Mucosa of stomach (tissue), 1 donor: Measurements from ENCODE around the gene MYH7.
"Not testable (repeated sequence)": the region's sequence is repeated elsewhere in the genome, so short reads cannot be mapped to it uniquely, and the experiment has no call there.

Experiments
- H3K27me3 ChIP-seq: one replicate; pipeline ENCODE4 v1.7.0; 2013; ENCODE audit warnings: mild to moderate bottlenecking, low read length; ENCODE audit not compliant: control insufficient read depth, insufficient read depth
- H3K36me3 ChIP-seq: one replicate; pipeline ENCODE4 v1.7.0; 2013; ENCODE audit warnings: low read length; ENCODE audit not compliant: control insufficient read depth, insufficient read depth
- H3K4me1 ChIP-seq: one replicate; pipeline ENCODE4 v1.7.0; 2013; ENCODE audit warnings: mild to moderate bottlenecking, low read length; ENCODE audit not compliant: control insufficient read depth, insufficient read depth
- H3K4me3 ChIP-seq: one replicate; pipeline ENCODE4 v1.7.0; 2013; ENCODE audit warnings: low read length
- H3K9ac ChIP-seq: one replicate; pipeline ENCODE4 v1.7.0; 2013; ENCODE audit warnings: mild to moderate bottlenecking, low read length, moderate library complexity
- H3K9me3 ChIP-seq: one replicate; pipeline ENCODE4 v1.7.0; 2013; ENCODE audit warnings: mild to moderate bottlenecking, low read length, moderate library complexity; ENCODE audit not compliant: control insufficient read depth
- donor health status: Pancreatic carcinoma.

MYH7 gene

DNA sequence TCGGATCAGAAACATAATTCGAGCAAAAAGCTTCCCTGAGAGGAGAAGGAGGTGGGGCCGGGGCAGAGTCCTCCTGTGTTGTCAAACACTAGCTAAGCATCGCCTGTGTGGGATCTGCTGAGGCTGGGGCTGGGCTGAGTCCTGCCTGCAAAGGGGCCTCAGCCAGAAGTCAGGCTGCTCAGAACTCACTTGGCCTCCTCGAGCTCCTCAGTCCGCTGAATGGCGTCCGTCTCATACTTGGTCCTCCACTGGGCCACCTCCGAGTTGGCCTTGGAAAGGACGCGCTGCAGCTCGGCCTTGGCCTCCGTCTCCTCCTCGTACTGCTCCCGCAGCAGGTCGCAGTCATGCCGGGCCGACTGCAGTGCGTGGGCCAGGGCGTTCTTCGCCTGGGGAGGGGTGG is 17.4 kb downstream of the MYH7 start:
- Histone ChIP-seq H3K4me3 (no peak overlapping the region), H3K9me3 (no peaks in the 10 kb centered on the region), H3K27me3 (no peaks in the 10 kb centered on the region), H3K9ac (no peak overlapping the region), H3K4me1 (no peaks in the 10 kb centered on the region), H3K36me3 (no peaks in the 10 kb centered on the region)

DNA sequence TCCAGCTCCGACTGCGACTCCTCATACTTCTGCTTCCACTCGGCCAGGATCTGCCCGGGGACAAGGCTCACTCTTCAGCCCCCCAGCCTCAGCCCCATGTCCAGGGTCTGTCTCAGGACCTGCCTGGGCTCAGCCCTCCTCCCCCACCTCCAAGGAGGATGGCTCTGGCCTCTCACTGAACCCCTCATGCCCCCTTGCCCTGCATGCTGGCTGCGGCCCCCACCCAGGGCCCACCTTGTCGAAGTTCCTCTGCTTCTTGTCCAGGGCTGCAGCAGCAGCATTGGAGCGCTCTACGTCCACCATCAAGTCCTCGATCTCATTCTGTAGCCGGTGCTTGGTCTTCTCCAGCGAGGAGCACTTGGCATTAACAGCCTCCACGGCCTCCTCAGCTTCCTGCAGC is 18.2 kb downstream of the MYH7 start:
- not testable (repeated sequence) for H3K4me3 ChIP-seq, H3K9ac ChIP-seq, H3K9me3 ChIP-seq, H3K4me1 ChIP-seq, H3K27me3 ChIP-seq, H3K36me3 ChIP-seq

DNA sequence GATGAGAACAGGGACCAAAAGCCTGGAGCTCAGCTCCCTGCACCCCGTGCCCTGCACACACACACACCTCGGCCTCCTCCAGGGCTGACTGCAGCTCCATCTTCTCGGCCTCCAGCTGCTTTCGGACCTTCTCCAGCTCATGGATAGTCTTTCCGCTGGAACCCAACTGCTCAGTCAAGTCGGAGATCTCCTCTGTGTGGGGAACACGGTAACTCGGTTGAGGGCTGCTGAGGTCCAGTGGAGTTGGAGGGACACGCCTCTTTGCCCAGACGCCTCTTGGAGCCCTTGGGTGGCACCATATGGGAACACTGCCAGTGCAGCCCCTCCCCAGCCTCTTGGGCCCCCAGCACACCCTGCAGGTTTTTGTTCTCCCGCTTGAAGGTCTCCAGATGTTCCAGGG is 18.7 kb downstream of the MYH7 start:
- Histone ChIP-seq H3K36me3 (no peaks in the 10 kb centered on the region), H3K27me3 (no peaks in the 10 kb centered on the region), H3K9ac (no peak overlapping the region), H3K4me3 (no peak overlapping the region), H3K9me3 (no peaks in the 10 kb centered on the region), H3K4me1 (no peaks in the 10 kb centered on the region)

GRCh38 chr14:23415821-23416778 is 19.4 kb downstream of the MYH7 start:
- H3K36me3 ChIP-seq, result no peaks in the 10 kb centered on the region
- no peaks in the 10 kb centered on the region for H3K9me3 ChIP-seq
- H3K9ac ChIP-seq, result no peak overlapping the region
- no peaks in the 10 kb centered on the region for H3K4me1 ChIP-seq
- H3K4me3 ChIP-seq, result no peak overlapping the region
- no peaks in the 10 kb centered on the region for H3K27me3 ChIP-seq

DNA sequence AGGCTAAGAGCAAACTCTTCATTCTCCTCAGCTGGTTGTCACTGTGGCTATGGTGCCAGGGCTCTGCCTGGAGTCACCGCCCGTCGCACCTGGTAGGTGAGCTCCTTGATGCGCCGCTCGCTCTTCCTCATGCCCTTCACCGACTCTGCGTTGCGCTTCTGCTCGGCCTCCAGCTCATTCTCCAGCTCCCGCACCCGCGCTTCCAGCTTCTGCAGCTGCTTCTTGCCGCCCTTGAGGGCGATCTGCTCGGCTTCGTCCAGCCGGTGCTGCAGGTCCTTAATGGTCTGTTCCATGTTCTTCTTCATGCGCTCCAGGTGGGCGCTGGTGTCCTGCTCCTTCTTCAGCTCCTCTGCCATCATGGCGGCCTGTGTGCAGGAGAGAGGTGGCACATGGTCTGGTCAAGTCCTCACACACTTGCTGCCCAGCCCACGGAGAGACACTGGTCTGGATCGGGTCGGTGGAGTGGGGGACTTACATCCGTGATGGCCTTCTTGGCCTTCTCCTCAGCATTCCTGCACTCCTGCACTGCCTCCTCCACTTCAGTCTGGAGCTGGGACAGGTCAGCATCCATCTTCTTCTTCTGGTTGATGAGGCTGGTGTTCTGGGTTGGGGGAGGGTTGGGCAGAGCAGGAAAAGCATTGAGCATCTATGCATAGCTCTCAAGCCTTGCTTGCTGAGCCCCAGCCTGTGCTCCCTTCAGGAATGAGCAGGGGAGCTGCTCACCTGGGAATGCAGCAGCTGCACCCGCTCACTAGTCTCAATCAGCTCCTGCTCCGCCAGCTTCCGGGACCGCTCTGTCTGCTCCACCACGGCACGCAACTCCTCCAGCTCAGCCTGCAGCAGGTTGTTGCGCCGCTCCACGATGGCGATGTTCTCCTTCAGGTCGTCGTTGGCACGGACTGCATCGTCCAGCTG is 20.3 kb downstream of the MYH7 start:
- H3K4me3 ChIP-seq, result no peak overlapping the region
- no peak overlapping the region for H3K9ac ChIP-seq
- no peaks in the 10 kb centered on the region for H3K36me3 ChIP-seq
- H3K9me3 ChIP-seq, result no peaks in the 10 kb centered on the region
- H3K27me3 ChIP-seq, result no peaks in the 10 kb centered on the region
- no peaks in the 10 kb centered on the region for H3K4me1 ChIP-seq

- H3K4me3 ChIP-seq, result no peak overlapping the region
- H3K9ac ChIP-seq, result no peak overlapping the region
- no peaks in the 10 kb centered on the region for H3K27me3 ChIP-seq
- H3K9me3 ChIP-seq, result no peaks in the 10 kb centered on the region
- H3K36me3 ChIP-seq, result no peaks in the 10 kb centered on the region
- H3K4me1 ChIP-seq, result no peaks in the 10 kb centered on the region
Observed at GRCh38 chr14:23414254-23414653, 21.2 kb downstream of the MYH7 start.

DNA sequence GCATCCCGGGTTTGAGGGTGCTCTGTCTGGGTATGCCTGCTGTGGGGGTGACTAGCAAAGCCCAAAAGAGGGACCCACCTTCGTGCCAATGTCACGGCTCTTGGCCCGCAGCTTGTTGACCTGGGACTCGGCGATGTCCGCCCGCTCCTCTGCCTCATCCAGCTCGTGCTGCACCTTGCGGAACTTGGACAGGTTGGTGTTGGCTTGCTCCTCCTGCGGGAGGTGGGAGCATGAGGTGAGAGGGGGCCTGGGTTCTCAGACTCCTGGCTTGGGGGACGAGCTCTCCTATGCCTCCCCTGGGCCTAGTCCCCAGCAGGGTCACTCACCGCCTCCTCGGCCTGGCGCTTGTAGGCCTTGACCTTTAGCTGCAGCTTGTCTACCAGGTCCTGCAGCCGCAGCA is 21.8 kb downstream of the MYH7 start:
- no peaks in the 10 kb centered on the region for H3K9me3 ChIP-seq
- no peaks in the 10 kb centered on the region for H3K4me1 ChIP-seq
- no peak overlapping the region for H3K9ac ChIP-seq
- no peak overlapping the region for H3K4me3 ChIP-seq
- H3K36me3 ChIP-seq, result no peaks in the 10 kb centered on the region
- H3K27me3 ChIP-seq, result no peaks in the 10 kb centered on the region

- H3K9ac ChIP-seq, result no peak overlapping the region
- H3K4me3 ChIP-seq, result no peak overlapping the region
- no peaks in the 10 kb centered on the region for H3K4me1 ChIP-seq
- H3K36me3 ChIP-seq, result no peaks in the 10 kb centered on the region
- H3K27me3 ChIP-seq, result peaks cover 5% of the 10 kb centered on the region
- H3K9me3 ChIP-seq, result no peaks in the 10 kb centered on the region
Observed at GRCh38 chr14:23411563-23412525, 23.6 kb downstream of the MYH7 start.

DNA sequence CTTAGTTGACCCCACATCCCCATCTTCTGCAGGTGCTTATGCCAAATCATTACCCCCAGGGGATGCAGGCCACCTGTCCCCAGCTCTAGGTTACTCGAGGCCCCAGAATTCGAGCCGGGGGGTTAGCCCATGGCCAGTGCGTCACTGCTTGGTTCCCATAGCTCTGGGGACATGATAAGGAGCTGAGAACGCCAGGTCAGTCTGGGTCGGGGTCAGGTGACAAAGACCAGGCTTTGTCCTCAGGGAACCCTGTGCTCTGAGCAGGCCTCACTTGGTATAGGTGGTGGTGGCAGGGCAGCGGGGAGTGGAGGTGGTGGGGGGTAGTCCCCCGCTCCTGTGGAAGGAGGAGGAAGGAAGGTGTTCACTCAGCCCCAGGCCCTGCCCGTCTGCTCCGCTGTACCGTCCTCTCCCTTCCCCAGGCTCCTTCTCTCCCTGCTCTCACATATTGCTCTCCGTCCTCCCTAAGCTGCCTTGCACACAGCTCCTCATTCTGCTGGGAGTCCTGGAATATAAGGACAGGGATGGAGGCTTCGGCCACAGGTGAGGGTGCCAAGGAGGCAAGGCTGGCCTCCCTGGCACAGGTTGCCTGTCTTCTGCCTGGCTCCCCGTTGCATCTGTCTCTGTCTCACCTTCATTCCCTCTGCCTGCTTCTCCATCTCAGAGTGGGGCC is 25.4 kb downstream of the MYH7 start:
- Histone ChIP-seq H3K4me1 (no peaks in the 10 kb centered on the region), H3K9ac (no peak overlapping the region), H3K27me3 (peaks cover 5% of the 10 kb centered on the region)

DNA sequence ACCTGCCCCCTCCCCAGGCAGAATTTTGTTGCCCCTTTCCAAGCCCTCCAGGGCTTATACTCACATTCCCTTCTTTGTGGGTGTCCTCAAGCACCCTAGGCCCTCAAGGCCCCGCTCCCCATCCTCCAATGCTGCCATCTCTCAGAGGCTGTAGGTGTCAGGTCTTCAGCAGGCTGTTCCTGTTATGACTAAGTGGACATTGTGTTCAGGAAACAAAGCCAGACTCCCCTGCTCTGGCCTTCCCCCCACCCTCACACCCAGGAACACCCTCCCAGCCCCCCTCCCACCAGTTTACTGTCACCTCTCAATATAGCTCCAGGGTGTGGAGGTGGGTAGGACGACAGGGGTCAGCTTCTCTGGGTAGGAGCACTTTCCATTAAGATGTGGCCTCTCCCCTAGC is 26.0 kb downstream of the MYH7 start:
- Histone ChIP-seq H3K36me3 (no peaks in the 10 kb centered on the region), H3K4me1 (no peaks in the 10 kb centered on the region), H3K9me3 (no peaks in the 10 kb centered on the region), H3K27me3 (peaks cover 5% of the 10 kb centered on the region), H3K9ac (no peak overlapping the region), H3K4me3 (no peak overlapping the region)

More for the DNA sequence above, 25.4 kb downstream of the MYH7 start:
- no peaks in the 10 kb centered on the region for H3K36me3 ChIP-seq
- H3K9me3 ChIP-seq, result no peaks in the 10 kb centered on the region
- no peak overlapping the region for H3K4me3 ChIP-seq

DNA sequence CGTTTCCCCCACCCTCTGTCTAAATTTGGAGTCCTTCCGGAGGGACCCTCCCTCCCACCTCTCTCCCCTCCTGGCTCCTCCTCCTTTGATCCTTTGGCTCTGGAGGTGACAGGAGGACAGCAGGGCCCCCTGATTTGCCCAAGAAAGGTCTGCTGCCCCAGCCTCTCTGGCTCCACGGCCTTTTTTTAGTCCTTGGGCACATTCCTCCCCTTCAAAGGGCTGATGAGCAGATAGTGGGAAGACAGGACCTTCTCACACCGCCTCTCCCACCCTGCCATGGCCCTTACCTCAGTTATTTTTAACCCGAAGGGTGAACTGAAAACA is 27.2 kb downstream of the MYH7 start:
- no peak overlapping the region for H3K4me3 ChIP-seq
- H3K36me3 ChIP-seq, result no peaks in the 10 kb centered on the region
- H3K4me1 ChIP-seq, result no peaks in the 10 kb centered on the region
- H3K9ac ChIP-seq, result no peak overlapping the region
- H3K27me3 ChIP-seq, result peaks cover 7% of the 10 kb centered on the region
- H3K9me3 ChIP-seq, result no peaks in the 10 kb centered on the region
